Mesodermal cell (in vitro differentiated cells): ENCODE measurements around the gene UPK2.
"Not testable (repeated sequence)": the region's sequence is repeated elsewhere in the genome, so short reads cannot be mapped to it uniquely, and the experiment has no call there.

Experiments
- H3K27ac ChIP-seq: 2 replicates; pipeline ENCODE4 v1.7.0; 2013; ENCODE audit warnings: mild to moderate bottlenecking, low read depth, low read length, moderate library complexity; ENCODE audit not compliant: severe bottlenecking
- H3K36me3 ChIP-seq: 2 replicates; pipeline ENCODE4 v1.7.1; 2013; ENCODE audit warnings: mild to moderate bottlenecking, low read length, moderate library complexity; ENCODE audit not compliant: control insufficient read depth, insufficient read depth
- H3K4me1 ChIP-seq: one replicate; pipeline ENCODE4 v1.7.1; 2013; ENCODE audit warnings: mild to moderate bottlenecking, low read length; ENCODE audit not compliant: insufficient read depth, control insufficient read depth, poor library complexity, severe bottlenecking
- H3K4me3 ChIP-seq: 2 replicates; pipeline ENCODE4 v1.7.0; 2013; ENCODE audit warnings: low read length, control low read depth, mild to moderate bottlenecking; ENCODE audit not compliant: insufficient read depth, poor library complexity, severe bottlenecking; ENCODE audit errors: extremely low read depth
- H3K9me3 ChIP-seq: 2 replicates; pipeline ENCODE4 v1.7.1; 2013; ENCODE audit warnings: mild to moderate bottlenecking, low read length, moderate library complexity; ENCODE audit not compliant: control insufficient read depth
- WGBS, 2 experiments: methylation state at CpG; one replicate each; pipeline ENCODE4 v1.1.5; 2013; ENCODE audit warnings: missing lambda C conversion rate in 2 of 2; ENCODE audit not compliant: insufficient coverage in 2 of 2; 5-methylcytosine and 5-hydroxymethylcytosine counted together

Gene UPK2

GRCh38 chr11:118948000-118948399 lies 8.1 kb upstream of the UPK2 start:
- H3K4me1 ChIP-seq: no peaks in the 10 kb centered on the region
- no peak overlapping the region for H3K4me3 ChIP-seq
- H3K9me3 ChIP-seq: no peaks in the 10 kb centered on the region
- no peak overlapping the region for H3K27ac ChIP-seq
- H3K36me3 ChIP-seq: no peaks in the 10 kb centered on the region
- WGBS, 2 experiments: 78 to 79% methylated on average over 3 of the region's 3 CpGs

GRCh38 chr11:118953265-118953664 lies 2.8 kb upstream of the UPK2 start:
- no peak overlapping the region for H3K27ac ChIP-seq
- 10 to 14% methylated on average over 1 to 2 of the region's 6 CpGs for WGBS, 2 experiments
- H3K4me3 ChIP-seq: no peak overlapping the region
- H3K36me3 ChIP-seq: no peaks in the 10 kb centered on the region
- no peaks in the 10 kb centered on the region for H3K4me1 ChIP-seq
- no peaks in the 10 kb centered on the region for H3K9me3 ChIP-seq

- H3K4me1 ChIP-seq, H3K9me3 ChIP-seq, H3K4me3 ChIP-seq, H3K27ac ChIP-seq, H3K36me3 ChIP-seq: not testable (repeated sequence)
- 68 to 79% methylated on average over 3 to 5 of the region's 6 CpGs for WGBS, 2 experiments
Observed at GRCh38 chr11:118953976-118954375, 2.1 kb upstream of the UPK2 start.

GRCh38 chr11:118956847-118957469 lies 860 bp downstream of the UPK2 start:
- no peaks in the 10 kb centered on the region for H3K36me3 ChIP-seq
- 57 to 61% methylated on average over 11 of the region's 14 CpGs for WGBS, 2 experiments
- H3K27ac ChIP-seq: no peak overlapping the region
- H3K9me3 ChIP-seq: no peaks in the 10 kb centered on the region
- H3K4me1 ChIP-seq: no peaks in the 10 kb centered on the region
- no peak overlapping the region for H3K4me3 ChIP-seq

- H3K36me3 ChIP-seq: no peaks in the 10 kb centered on the region
- H3K9me3 ChIP-seq: no peaks in the 10 kb centered on the region
- no peak overlapping the region for H3K27ac ChIP-seq
- H3K4me3 ChIP-seq: no peak overlapping the region
- 83 to 88% methylated on average over 9 to 10 of the region's 11 CpGs for WGBS, 2 experiments
- no peaks in the 10 kb centered on the region for H3K4me1 ChIP-seq
Observed at GRCh38 chr11:118957549-118957948, 1.5 kb downstream of the UPK2 start.

GRCh38 chr11:118957968-118958367 lies 1.9 kb downstream of the UPK2 start:
- Histone ChIP-seq H3K4me3 (no peak overlapping the region), H3K27ac (no peak overlapping the region)
- WGBS, 2 experiments: 87 to 94% methylated on average over 6 to 8 of the region's 8 CpGs

GRCh38 chr11:118958577-118958976 lies 2.5 kb downstream of the UPK2 start:
- Histone ChIP-seq H3K27ac (no peak overlapping the region), H3K36me3 (no peaks in the 10 kb centered on the region), H3K9me3 (no peaks in the 10 kb centered on the region), H3K4me3 (no peak overlapping the region), H3K4me1 (no peaks in the 10 kb centered on the region)
- WGBS, 2 experiments: 89 to 100% methylated on average over 2 of the region's 2 CpGs

More at GRCh38 chr11:118957968-118958367, 1.9 kb downstream of the UPK2 start:
- H3K36me3 ChIP-seq: no peaks in the 10 kb centered on the region
- H3K4me1 ChIP-seq: no peaks in the 10 kb centered on the region
- no peaks in the 10 kb centered on the region for H3K9me3 ChIP-seq

GRCh38 chr11:118961189-118961588 lies 5.1 kb downstream of the UPK2 start:
- Histone ChIP-seq H3K9me3 (no peaks in the 10 kb centered on the region), H3K27ac (no peak overlapping the region), H3K4me3 (no peak overlapping the region), H3K4me1 (no peaks in the 10 kb centered on the region), H3K36me3 (no peaks in the 10 kb centered on the region)
- WGBS, 2 experiments: 76 to 84% methylated on average over 2 to 4 of the region's 5 CpGs

GRCh38 chr11:118961591-118961990 lies 5.5 kb downstream of the UPK2 start:
- H3K9me3 ChIP-seq: no peaks in the 10 kb centered on the region
- H3K27ac ChIP-seq: no peak overlapping the region
- no peaks in the 10 kb centered on the region for H3K4me1 ChIP-seq
- H3K36me3 ChIP-seq: no peaks in the 10 kb centered on the region
- WGBS, 2 experiments: 84 to 86% methylated on average over 7 to 9 of the region's 11 CpGs
- no peak overlapping the region for H3K4me3 ChIP-seq

- H3K27ac ChIP-seq, H3K4me1 ChIP-seq, H3K4me3 ChIP-seq, H3K9me3 ChIP-seq, H3K36me3 ChIP-seq: not testable (repeated sequence)
- WGBS, 2 experiments: 100% methylated on average over 1 of the region's 2 CpGs
Observed at GRCh38 chr11:118969508-118969907, 13.4 kb downstream of the UPK2 start.

GRCh38 chr11:118971646-118972045 lies 15.5 kb downstream of the UPK2 start, which contains the start of gene FOXR1:
TSS of gene FOXR1 (plus strand) at chr11:118971761. CDS start at chr11:118971932, 171 bp downstream.
- Histone ChIP-seq H3K27ac (no peak within 1 kb of the TSS), H3K9me3 (no peaks in the 10 kb centered on the region)
- 95 to 96% methylated on average over 25 to 26 of the region's 33 CpGs for WGBS, 2 experiments

More at GRCh38 chr11:118971646-118972045, 15.5 kb downstream of the UPK2 start, which contains the start of gene FOXR1:
- Histone ChIP-seq H3K4me3 (no peak within 1 kb of the TSS), H3K4me1 (no peaks in the 10 kb centered on the region), H3K36me3 (no peaks in the 10 kb centered on the region)
